AG04449 (cell line): Measurements from ENCODE around the gene CFTR.

Source experiments
- CTCF ChIA-PET: fragments of 350-600 bp; formaldehyde crosslinking; extraction: SDS; loops from one replicate; lab custom pipeline; 2021; ENCODE audit warnings: antibody characterized with exemption; lab: Yijun Ruan, JAX
- POLR2A ChIA-PET: fragments of 400-600, 350-600 bp; formaldehyde crosslinking; extraction: SDS; loops from one replicate; lab custom pipeline; 2020; ENCODE audit warnings: antibody characterized with exemption, inconsistent platforms; lab: Yijun Ruan, JAX
- DNase-seq: peaks from one replicate; pipeline ENCODE4 v3.0.0-alpha.2; 2010; ENCODE audit warnings: low read depth, low spot score
- H3K4me3 ChIP-seq: 2 replicates; pipeline ENCODE4 v1.5.1; 2011; ENCODE audit warnings: low read depth, mild to moderate bottlenecking, control low read depth, low read length
- CTCF ChIP-seq: IDR thresholded peaks from one replicate; pipeline ENCODE4 v1.5.1; 2011; ENCODE audit warnings: mild to moderate bottlenecking, moderate library complexity, low read length, control low read depth, inconsistent platforms; ENCODE audit not compliant: insufficient read depth; ENCODE audit errors: missing control alignments

The CFTR gene

GRCh38 chr7:117550625-117551024 is 70.8 kb downstream of the CFTR start:
- CTCF ChIA-PET: no interaction called here
- no peak overlapping the region for H3K4me3 ChIP-seq
- POLR2A ChIA-PET: no interaction called here
- TF ChIP-seq CTCF: no peak
- DNase-seq: no peak

GRCh38 chr7:117552660-117553059 is 72.8 kb downstream of the CFTR start:
- ChIA-PET CTCF (no interaction called here), POLR2A (no interaction called here)
- no peak for TF ChIP-seq CTCF
- no peak for DNase-seq
- no peak overlapping the region for H3K4me3 ChIP-seq

GRCh38 chr7:117555260-117555659 is 75.4 kb downstream of the CFTR start:
- POLR2A ChIA-PET: no interaction called here
- no peak overlapping the region for H3K4me3 ChIP-seq
- DNase-seq: no peak
- CTCF ChIA-PET: no interaction called here
- no peak for TF ChIP-seq CTCF

GRCh38 chr7:117559391-117559790 is 79.6 kb downstream of the CFTR start:
- CTCF ChIA-PET: no interaction called here
- no peak for TF ChIP-seq CTCF

GRCh38 chr7:117560030-117560429 is 80.2 kb downstream of the CFTR start:
- DNase-seq: no peak
- TF ChIP-seq CTCF: no peak
- ChIA-PET POLR2A (no interaction called here), CTCF (no interaction called here)
- no peak overlapping the region for H3K4me3 ChIP-seq

More at GRCh38 chr7:117559391-117559790, 79.6 kb downstream of the CFTR start:
- no peak for DNase-seq
- POLR2A ChIA-PET: no interaction called here
- H3K4me3 ChIP-seq: no peak overlapping the region

- POLR2A ChIA-PET: no interaction called here
- H3K4me3 ChIP-seq: no peak overlapping the region
- DNase-seq: no peak
- CTCF ChIA-PET: no interaction called here
- no peak for TF ChIP-seq CTCF
These were observed 82.9 kb downstream of the CFTR start for GRCh38 chr7:117562759-117563158.

- DNase-seq: no peak
- POLR2A ChIA-PET: no interaction called here
- no peak overlapping the region for H3K4me3 ChIP-seq
- no peak for TF ChIP-seq CTCF
- CTCF ChIA-PET: no interaction called here
These were observed 84.3 kb downstream of the CFTR start for GRCh38 chr7:117564080-117564479.
